ENCODE results near the gene SRSF2.

Gene SRSF2

DNA sequence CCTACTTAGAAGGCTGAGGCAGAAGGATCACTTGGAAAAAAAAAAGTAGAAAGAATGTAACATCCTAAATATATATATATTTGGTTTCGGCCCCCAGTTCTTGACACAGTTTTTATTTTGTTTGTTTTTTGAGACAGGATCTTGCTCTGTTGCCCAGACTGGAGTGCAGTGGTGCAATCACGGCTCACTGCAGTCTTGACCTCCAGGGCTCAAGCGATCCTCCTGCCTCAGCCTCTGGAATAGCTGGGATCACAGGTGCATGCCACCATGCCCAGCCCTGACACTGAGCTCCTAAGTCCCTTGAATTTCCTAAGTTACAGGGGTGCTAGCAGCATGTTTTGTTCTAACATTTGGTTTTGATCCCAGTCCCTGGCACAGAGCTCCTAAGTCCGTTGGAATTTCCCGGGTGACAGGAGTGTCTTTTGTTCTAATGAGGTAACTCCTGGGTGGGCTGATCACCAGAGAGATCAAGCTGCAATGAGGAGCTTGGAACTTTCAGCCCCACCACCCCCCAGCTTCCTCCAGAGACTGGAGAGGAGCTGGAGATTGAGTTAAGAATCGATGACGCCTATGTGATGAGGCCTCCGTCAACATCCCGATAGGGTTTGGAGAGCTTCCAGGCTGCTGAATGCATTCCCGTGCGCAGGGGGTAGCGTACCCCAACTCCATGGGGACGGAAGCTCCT, 46.4 kb downstream of the SRSF2 start:
- no peak overlapping the region for H3K4me3 ChIP-seq (ENCODE audit: low read length)
- no peak for TF ChIP-seq ZNF274 (IDR thresholded peaks at IDR 0.05; ENCODE audit: low read depth, low read length)

DNA sequence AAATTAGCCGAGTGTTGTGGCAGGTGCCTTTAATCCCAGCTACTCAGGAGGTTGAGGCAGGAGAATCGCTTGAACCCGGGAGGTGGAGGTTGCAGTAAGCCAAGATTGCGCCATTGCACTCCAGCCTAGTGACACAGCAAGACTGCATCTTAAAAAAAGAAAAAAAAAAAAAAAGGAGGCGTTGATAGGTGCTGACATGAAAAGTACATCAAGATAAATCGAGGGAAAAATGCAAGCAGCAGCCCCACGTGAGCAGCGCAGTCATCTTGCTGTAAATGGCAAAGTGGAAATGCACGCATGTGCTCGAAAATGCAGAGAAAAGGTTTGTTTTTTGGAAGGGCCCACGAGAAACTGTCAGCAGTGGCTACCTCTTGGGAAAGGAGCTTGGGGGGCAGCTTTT, 47.3 kb downstream of the SRSF2 start:
- TF ChIP-seq ZNF274 (IDR thresholded peaks at IDR 0.05; ENCODE audit: low read depth, low read length) = no peak

DNA sequence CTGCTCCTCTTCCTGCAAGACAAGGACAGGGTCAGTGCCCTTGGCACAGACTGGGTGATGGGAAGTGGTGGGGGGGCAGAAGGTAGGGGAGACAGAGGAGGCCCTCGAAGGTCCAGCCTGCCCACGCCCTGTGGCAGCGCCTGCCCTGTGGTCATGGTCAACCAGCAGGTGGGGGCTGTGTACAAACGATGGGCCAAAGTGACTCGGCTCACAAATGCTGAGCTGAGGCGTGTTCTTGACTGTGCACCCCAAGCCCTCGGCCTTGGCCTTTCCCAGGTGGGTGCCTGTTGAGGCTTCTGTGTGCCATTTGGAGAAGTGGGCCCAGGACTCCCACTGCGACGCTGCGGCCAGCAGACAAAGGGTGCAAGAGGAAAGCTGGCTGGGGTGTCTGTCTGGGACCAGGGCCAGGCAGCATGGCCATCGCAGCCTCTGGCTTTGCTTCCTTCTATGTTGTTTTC, 48.9 kb downstream of the SRSF2 start:
- no peak overlapping the region for H3K4me3 ChIP-seq (ENCODE audit: low read length)
- TF ChIP-seq ZNF274 (IDR thresholded peaks at IDR 0.05; ENCODE audit: low read depth, low read length) = no peak

More for the DNA sequence above, 47.3 kb downstream of the SRSF2 start:
- H3K4me3 ChIP-seq (ENCODE audit: low read length) = no peak overlapping the region

DNA sequence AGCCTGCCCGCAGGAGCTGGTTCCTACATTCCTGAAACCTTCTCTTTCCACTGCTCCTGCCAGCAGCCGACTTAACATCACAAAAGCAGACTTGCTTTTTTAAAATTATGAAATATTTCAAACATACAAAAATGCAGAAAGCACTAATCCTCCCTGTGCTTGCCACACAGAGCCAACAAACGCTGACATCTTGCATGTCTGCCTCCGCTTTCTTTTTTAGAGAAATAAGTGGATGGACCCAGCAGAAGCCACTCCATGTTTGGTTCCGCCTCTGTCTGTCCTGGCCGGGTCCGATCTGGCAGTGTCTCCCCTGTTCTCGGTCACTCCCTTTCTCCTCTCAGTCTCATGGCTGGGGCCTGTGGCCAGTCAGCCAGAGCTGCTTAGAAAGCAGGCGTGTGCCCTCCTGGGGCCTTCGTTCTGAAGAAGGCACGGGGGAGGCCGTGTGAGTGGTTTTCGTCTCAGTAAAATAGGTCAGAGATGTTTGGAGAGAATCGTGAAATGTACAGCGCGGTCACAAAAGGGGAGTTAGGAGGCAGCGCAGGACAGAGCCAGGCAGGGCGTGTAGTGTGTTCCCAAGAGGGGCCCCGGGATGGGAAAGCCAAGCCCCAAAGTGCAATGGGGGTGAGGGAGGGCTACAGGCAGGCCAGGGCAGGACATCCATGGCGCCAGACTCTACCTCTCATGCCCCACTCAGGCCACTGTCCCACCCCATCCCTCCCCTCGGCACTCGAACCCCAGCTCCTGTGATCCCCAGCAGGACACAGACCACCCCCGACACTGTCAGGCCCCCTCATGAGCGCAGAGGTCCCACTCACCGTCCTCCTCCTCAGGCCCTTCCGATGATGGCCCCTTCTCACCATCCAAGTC, 49.6 kb downstream of the SRSF2 start:
- TF ChIP-seq ZNF274 (IDR thresholded peaks at IDR 0.05; ENCODE audit: low read depth, low read length) = no peak
- H3K4me3 ChIP-seq (ENCODE audit: low read length) = no peak overlapping the region

DNA sequence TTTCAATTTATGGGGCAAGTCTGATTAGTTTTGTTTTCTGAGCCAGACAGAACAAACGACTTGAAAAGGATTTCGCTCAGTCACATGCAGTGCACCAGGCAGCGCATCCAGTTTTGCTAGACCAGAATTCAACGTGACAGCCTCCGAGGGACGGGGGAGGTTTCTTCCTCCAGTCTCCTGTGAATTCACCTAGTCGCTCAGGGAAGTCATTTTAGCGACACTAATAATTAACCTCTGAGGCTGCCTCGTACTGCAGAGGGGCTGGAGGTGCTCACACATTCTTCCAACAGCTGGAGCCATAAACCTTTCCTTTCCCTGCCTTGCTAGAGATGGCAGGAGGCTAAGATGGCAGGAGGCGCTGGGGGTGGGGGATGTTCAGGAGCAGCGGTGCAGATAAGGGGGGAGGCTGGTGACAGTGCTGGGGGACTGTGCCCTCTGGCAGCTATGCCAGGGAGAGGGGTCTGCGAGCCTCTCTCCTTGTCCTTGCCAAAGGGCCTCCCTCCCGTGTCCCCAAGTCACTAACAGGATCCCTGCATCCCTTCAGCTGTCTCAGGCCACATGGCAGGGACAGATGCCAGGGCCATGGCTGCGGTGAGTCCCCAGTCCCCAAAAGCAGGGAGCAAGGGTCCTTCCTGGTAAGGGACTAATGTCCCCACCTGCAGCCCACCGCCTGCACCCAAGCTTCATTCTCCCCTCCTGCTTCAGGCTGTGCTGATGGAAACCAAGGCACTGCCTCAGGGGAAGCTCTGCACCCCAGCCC, 50.4 kb downstream of the SRSF2 start:
- H3K4me3 ChIP-seq (ENCODE audit: low read length) = no peak overlapping the region
- TF ChIP-seq ZNF274 (IDR thresholded peaks at IDR 0.05; ENCODE audit: low read depth, low read length) = no peak

DNA sequence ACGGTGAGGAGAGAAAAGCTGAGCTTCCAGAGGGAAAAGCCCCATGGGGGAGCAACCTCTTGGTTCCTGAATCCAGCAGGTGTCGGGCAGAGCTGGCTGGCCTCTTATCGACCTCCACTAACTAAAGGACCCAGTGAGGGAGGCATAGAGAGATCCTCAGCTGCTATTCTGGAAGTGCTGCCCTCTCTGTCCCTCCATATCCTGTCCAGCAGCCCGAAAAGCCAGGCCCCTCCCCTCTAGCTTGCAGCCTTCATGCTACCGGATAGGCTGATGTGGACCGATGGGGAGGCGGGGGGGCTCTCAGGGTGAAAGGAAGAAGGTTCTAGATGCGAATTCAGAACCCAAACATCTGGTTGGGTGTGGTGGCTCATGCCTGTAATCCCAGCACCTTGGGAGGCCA, 51.3 kb downstream of the SRSF2 start:
- no peak for TF ChIP-seq ZNF274 (IDR thresholded peaks at IDR 0.05; ENCODE audit: low read depth, low read length)
- H3K4me3 ChIP-seq (ENCODE audit: low read length) = no peak overlapping the region

DNA sequence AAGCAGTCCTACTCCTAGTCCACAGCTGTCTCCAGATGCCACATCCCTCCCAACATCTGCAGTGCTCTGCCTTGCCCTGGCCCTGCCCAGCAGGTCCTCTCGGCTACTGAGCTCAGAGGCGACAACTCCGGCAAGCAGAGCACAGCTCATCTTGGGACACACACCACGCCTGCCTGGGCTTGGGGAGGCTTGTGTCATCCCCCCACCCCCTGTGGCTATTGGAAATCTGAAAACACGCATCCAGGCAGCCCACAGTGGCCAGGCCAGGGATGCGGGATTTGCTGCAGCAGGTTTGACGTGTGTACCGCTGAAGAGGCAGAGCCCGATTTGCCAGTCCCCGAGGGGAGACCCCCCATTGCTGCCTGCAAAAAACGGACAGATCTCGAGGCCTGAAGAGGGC, 51.8 kb downstream of the SRSF2 start:
- no peak for TF ChIP-seq ZNF274 (IDR thresholded peaks at IDR 0.05; ENCODE audit: low read depth, low read length)

DNA sequence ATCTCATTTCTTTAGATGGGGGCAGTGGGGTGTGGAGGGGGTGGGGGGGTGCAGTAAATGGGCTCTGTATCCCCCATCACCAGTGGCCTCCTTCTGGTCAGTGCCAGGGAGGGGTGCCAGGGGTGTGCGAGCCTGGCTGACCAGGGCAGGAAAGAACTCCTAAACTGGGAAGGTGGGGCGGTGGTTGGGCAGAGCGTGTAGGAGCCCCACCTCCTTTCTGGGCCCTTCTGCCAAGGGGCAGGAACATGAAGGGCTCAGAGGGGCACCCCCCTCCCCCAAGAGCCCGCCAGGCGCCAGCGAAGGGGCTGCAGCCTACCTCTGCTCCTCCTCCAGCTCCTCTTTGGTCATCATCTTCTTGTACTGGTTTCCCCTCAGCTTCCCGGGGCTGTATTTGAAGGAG, 52.4 kb downstream of the SRSF2 start:
- H3K4me3 ChIP-seq (ENCODE audit: low read length) = no peak overlapping the region
- no peak for TF ChIP-seq ZNF274 (IDR thresholded peaks at IDR 0.05; ENCODE audit: low read depth, low read length)

More for the DNA sequence above, 51.8 kb downstream of the SRSF2 start:
- H3K4me3 ChIP-seq (ENCODE audit: low read length) = no peak overlapping the region
